MCF 10A (cell line): ENCODE results near the gene CYBC1. TPM values are rescaled to one million over a fixed set of nuclear protein-coding genes. Genes with fewer than 3 reads are reported as not detected.

Experiments
- BruUV-seq: library from RNA; stranded (reverse); fragments of 400-500 nt; replicated peaks from 2 replicates; lab custom pipeline; 2021; lab: Mats Ljungman, UMichigan
- CTCF ChIA-PET: fragments of 300-600 bp; sonication (Branson Sonifier 250); formaldehyde crosslinking; extraction: SDS; loops from one replicate; lab custom pipeline; 2021; ENCODE audit warnings: antibody characterized with exemption, inconsistent platforms; lab: Yijun Ruan, JAX
- POLR2A ChIA-PET: fragments of 300-600, 350-650 bp; sonication (Branson Sonifier 250); formaldehyde crosslinking; extraction: SDS; loops from one replicate; lab custom pipeline; 2020; ENCODE audit warnings: antibody characterized with exemption, inconsistent platforms; lab: Yijun Ruan, JAX
- DNase-seq: peaks from one replicate; pipeline ENCODE4 v3.0.0-alpha.2; 2018; ENCODE audit not compliant: unreplicated experiment
- H3K27ac Mint-ChIP-seq: one replicate; pipeline ENCODE4 v1.8.0; 2022; ENCODE audit warnings: mild to moderate bottlenecking, low read depth, mixed read lengths; ENCODE audit not compliant: unreplicated experiment
- H3K27me3 Mint-ChIP-seq: one replicate; pipeline ENCODE4 v1.8.0; 2022; ENCODE audit warnings: mixed read lengths; ENCODE audit not compliant: insufficient read depth, unreplicated experiment
- H3K36me3 Mint-ChIP-seq: one replicate; pipeline ENCODE4 v1.8.0; 2022; ENCODE audit warnings: mild to moderate bottlenecking, moderate library complexity, mixed read lengths; ENCODE audit not compliant: insufficient read depth, unreplicated experiment
- H3K4me1 Mint-ChIP-seq: one replicate; pipeline ENCODE4 v1.8.0; 2022; ENCODE audit warnings: mixed read lengths; ENCODE audit not compliant: insufficient read depth, unreplicated experiment
- H3K4me3 Mint-ChIP-seq: one replicate; pipeline ENCODE4 v1.8.0; 2022; ENCODE audit warnings: mild to moderate bottlenecking, moderate library complexity, mixed read lengths; ENCODE audit not compliant: unreplicated experiment
- H3K9me3 Mint-ChIP-seq: one replicate; pipeline ENCODE4 v1.8.0; 2022; ENCODE audit warnings: mixed read lengths; ENCODE audit not compliant: unreplicated experiment
- intact Hi-C: fragments of 100-400 bp; cut with micrococcal nuclease; formaldehyde crosslinking; loops from 2 replicates; pipeline ENCODE4 v1.14.1; 2022
- total RNA-seq: library from RNA; stranded (reverse); gene quantifications from 2 replicates; pipeline ENCODE4 v1.2.3, GENCODE V29; 2022
- TF ChIP-seq, protein P1 (sequence below): fragments of 200-600 bp; IDR thresholded peaks from one replicate; pipeline ENCODE4 v1.8.0; 2022; ENCODE audit warnings: antibody characterized with exemption, mild to moderate bottlenecking; ENCODE audit not compliant: unreplicated experiment

The CYBC1 gene
- total RNA-seq, 1 experiment from 2014 or later: 38.0 TPM

DNA sequence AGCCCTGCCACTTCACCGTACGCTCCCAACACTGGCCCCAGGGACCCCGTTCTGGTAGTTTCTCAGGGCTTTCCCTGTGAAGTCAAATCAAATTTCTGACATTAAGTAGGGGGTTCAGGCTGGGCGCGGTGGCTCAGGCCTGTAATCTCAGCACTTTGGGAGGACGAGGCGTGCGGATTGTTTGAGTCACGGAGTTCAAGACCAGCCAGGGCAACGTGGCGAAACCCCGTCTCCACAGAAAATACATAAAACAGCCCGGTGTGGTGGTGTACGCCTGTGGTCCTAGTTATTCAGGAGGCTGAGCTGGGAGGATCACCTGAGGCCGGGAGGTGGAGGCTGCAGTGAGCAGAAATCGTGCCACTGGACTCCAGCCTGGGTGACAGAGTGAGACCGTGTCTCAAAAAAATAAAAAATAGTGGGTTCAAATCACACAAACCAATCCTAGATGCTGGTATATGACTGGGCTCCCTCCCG lies 632 bp downstream of the CYBC1 start:
- H3K4me3 Mint-ChIP-seq: peak overlapping the region; percentile 80

DNA sequence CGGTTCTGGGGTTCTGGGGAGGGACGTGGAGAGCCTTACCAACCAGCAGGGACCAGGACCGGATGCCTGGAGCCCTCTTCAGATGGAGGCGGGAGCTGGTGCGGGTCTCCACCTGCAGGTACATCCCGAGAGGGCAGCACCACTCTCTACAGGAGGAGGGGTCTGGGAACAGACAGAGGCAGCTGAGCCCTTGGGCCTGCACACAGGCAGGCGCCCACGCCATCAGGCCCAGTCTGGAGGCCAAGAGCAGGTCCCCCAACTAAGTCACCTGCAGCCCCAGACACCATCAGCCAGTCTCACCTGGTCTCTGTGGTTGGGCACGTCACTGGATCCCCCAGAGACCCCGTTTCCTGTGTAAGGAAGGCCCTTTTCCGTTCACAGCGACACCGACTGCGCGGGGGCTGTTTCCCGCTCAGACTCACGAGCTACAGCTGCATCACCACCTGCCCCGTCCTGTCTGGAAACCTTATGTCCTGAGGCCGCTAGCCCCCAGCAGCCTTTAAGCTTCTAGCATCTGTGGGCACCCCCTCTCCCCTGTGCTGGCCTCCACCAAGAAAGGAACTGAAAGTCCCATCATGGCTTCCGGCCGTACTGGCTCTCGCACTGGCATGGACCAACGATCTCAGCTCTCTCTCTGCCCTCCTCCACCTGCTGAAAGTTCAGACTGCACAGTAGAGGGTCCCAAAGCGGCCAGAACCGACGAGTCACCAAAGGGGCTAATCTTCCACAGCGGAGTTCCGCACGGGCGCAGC lies 1.2 kb downstream of the CYBC1 start:
- POLR2A ChIA-PET: interaction anchor here (1.0 to 1.8 kb wide), 7 partner anchors 9 to 86 kb away, joined by 3 to 8 read pairs (median 4); partner anchors contain the start of genes FOXK2 and NARF
- intact Hi-C loops: no loop called here

More for the DNA sequence above, 632 bp downstream of the CYBC1 start:
- no peaks in the 10 kb centered on the region for H3K4me1 Mint-ChIP-seq
- no peaks in the 10 kb centered on the region for H3K9me3 Mint-ChIP-seq
- peak overlapping the region; percentile 94 for H3K27ac Mint-ChIP-seq
- H3K27me3 Mint-ChIP-seq: no peaks in the 10 kb centered on the region
- ChIA-PET POLR2A (interaction anchor here (1.0 to 1.8 kb wide), 5 partner anchors 8 to 70 kb away, joined by 3 to 8 read pairs (median 4); partner anchors contain the start of genes FOXK2 and NARF), CTCF (no interaction called here)
- intact Hi-C loops: loop anchor here (1.0 to 5.0 kb wide), 2 partner anchors 44 to 77 kb away; no protein-coding TSS in a partner anchor
- TF ChIP-seq, protein P1, sequence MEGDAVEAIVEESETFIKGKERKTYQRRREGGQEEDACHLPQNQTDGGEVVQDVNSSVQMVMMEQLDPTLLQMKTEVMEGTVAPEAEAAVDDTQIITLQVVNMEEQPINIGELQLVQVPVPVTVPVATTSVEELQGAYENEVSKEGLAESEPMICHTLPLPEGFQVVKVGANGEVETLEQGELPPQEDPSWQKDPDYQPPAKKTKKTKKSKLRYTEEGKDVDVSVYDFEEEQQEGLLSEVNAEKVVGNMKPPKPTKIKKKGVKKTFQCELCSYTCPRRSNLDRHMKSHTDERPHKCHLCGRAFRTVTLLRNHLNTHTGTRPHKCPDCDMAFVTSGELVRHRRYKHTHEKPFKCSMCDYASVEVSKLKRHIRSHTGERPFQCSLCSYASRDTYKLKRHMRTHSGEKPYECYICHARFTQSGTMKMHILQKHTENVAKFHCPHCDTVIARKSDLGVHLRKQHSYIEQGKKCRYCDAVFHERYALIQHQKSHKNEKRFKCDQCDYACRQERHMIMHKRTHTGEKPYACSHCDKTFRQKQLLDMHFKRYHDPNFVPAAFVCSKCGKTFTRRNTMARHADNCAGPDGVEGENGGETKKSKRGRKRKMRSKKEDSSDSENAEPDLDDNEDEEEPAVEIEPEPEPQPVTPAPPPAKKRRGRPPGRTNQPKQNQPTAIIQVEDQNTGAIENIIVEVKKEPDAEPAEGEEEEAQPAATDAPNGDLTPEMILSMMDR: no peak
- H3K36me3 Mint-ChIP-seq: peaks cover 19% of the 10 kb centered on the region
- DNase-seq: no peak
- no TSS peak for BruUV-seq

DNA sequence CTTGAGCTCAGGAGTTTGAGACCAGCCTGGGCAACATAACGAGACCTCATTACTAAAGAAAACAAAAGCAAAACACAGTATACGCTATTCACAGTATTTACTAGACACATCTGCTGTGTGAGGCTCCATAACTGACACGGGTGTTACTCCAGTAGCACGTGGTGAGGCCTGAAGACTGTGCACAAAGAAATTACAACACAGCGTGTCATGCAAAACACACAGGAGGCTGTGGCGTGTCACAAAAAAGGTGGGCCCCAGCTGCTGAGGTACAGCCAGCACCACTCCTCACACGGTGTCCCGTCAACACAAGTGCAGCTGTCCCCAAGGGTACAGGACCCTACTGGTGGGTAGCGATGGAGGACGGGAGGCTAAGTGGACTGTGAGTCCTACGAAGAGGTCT lies 2.7 kb downstream of the CYBC1 start:
- Mint-ChIP-seq H3K9me3 (no peaks in the 10 kb centered on the region), H3K36me3 (peaks cover 25% of the 10 kb centered on the region), H3K4me3 (no peak overlapping the region), H3K27me3 (no peaks in the 10 kb centered on the region), H3K27ac (no peak overlapping the region), H3K4me1 (no peaks in the 10 kb centered on the region)
- CTCF ChIA-PET: no interaction called here
- BruUV-seq: no TSS peak
- no peak for DNase-seq
- POLR2A ChIA-PET: interaction anchor here (0.6 to 1.3 kb wide), 2 partner anchors 82 to 163 kb away, joined by 4 to 6 read pairs; no protein-coding TSS in a partner anchor
- intact Hi-C loops: no loop called here
- TF ChIP-seq, protein P1: no peak

More for the DNA sequence above, 1.2 kb downstream of the CYBC1 start:
- Mint-ChIP-seq H3K4me3 (peak overlapping the region; percentile 80), H3K27me3 (no peaks in the 10 kb centered on the region), H3K9me3 (no peaks in the 10 kb centered on the region), H3K36me3 (peaks cover 19% of the 10 kb centered on the region), H3K4me1 (no peaks in the 10 kb centered on the region), H3K27ac (no peak overlapping the region)
- no peak for DNase-seq
- CTCF ChIA-PET: interaction anchor here (0.6 kb wide), 1 partner anchor 11 kb away, joined by 3 read pairs; no protein-coding TSS in a partner anchor
- no TSS peak for BruUV-seq
- TF ChIP-seq, protein P1: no peak

DNA sequence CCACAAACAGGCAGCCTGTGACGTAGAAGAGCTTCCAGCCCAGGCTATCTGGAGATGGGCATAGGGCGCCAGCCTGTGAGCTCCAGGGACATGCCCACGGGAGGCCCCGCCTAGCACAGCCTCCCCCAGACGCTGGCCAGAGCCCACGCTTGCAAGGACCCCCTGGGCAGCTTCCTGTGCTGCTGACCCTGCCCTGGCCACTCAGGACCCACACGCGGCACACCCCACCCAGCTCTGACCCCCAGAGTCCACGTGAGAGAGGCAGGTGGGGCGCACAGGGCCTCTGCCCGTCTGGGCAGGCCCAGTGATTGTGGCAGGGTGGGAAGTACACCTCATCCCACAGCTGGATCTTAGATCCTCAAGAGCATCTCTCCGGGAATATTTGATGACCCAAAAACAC lies 3.9 kb downstream of the CYBC1 start:
- no TSS peak for BruUV-seq
- Mint-ChIP-seq H3K36me3 (peaks cover 25% of the 10 kb centered on the region), H3K4me3 (no peak overlapping the region), H3K4me1 (no peaks in the 10 kb centered on the region), H3K27me3 (no peaks in the 10 kb centered on the region), H3K9me3 (no peaks in the 10 kb centered on the region), H3K27ac (no peak overlapping the region)
- TF ChIP-seq, protein P1: no peak
- DNase-seq: no peak
- intact Hi-C loops: no loop called here
- CTCF ChIA-PET: interaction anchor here (0.6 kb wide), 1 partner anchor 21 kb away, joined by 3 read pairs; no protein-coding TSS in a partner anchor
- POLR2A ChIA-PET: interaction anchor here (1.3 kb wide), 1 partner anchor 83 kb away, joined by 6 read pairs; no protein-coding TSS in a partner anchor
